UCSD-AML1 (cell line): Measurements from ENCODE around the gene TBC1D2.
A peak's percentile ranks its signal among the peaks of the same experiment; 100 is the strongest.

Source experiments
- DNase-seq: peaks from one replicate; lab custom pipeline; 2025; ENCODE audit not compliant: unreplicated experiment; lab: John Stamatoyannopoulos, UW

Gene TBC1D2

DNA sequence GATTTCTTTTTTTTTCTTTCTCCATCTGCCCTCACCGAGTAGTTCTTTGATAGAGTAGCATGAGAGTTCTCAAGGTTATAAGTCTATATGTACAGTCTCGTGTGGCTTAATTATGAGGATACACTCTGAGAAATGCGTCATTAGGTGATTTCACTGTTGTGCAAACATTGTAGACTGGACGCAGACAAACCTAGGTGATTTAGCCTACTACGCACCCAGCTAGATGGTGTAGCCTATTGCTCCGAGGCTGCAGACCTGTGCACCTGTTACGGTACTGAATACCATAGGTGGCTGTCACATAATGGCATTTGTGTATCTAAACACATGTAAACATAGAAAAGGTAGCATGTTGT, 36.1 kb downstream of the TBC1D2 start:
- no peak for DNase-seq

DNA sequence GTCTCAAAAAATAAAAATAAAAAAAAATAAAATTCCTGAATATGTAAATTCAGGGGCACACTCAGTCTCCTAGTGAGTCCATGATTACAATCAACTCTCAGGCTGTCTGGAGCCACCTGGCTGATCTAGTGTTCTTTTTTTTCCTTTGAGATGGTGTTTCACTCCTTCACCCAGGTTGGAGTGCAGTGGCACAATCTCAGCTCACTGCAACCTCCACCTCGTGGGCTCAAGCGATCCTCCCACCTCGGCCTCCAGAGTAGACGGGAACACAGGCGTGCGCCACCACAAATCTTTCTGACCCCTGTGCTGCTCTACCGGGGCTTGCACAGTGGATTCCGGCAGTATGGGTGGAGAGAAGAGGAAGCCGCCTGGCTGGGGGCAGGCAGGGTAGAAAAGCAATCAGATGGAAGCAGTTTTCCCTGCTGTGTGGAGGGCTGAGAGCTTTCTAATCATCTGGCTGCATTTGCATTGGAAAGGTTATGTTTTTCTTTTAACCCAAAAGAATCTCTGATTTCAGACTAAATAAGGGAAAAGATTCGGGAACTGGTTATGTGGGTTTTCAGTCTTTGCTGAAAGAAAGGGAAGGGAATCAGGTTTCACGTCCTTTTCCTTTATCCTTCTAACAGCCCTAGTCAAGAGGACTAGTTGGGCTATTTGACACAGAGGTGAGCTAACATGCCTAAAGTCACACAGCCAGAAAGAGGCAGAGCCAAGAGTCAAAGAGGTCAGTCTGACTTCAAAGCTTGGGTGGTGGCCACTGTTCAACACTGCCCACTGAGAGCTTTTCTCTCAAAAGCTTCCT, 36.7 kb downstream of the TBC1D2 start:
- no peak for DNase-seq

DNA sequence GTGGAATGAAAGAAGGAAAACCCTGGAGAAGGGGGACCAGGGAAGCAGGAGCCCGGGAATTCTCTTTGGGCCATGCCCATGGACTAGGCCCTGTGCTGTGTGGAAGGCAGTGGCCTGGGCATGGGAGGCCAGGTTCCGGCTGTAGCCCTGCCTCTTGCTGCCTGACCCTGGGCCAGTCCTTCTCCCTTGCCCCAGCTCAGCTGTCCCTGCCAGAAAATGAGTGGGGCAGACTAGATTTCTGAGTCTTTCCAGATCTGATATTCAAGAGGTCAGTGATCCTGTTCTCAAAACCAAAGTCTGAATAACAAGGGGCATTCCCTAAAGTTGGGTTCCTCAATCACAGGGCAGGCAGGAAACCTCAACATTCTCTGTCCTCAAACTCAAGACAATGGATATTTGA, 38.2 kb downstream of the TBC1D2 start:
- no peak for DNase-seq

GRCh38 chr9:98216391-98216790, 39.1 kb downstream of the TBC1D2 start:
- DNase-seq = no peak

GRCh38 chr9:98215821-98216220, 39.6 kb downstream of the TBC1D2 start:
- peak; percentile 38 for DNase-seq

DNA sequence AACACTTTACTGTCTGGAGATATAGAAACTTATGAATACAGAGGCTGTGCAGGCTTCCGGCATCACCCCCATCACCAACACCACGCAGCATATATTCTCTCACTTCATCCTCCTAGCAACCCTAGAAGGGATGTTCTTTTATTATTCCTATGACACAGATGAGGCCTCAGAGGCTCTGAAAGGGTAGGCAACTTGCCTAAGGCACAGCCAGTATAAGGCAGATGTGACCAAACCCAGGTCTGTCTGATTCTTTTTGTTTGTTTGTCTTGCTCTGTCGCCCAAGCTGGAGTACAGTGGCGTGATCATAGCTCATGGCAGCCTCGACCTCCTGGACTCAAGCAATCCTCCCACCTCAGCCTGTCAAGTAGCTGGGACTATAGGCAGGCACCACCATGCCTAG, 40.2 kb downstream of the TBC1D2 start:
- no peak for DNase-seq

DNA sequence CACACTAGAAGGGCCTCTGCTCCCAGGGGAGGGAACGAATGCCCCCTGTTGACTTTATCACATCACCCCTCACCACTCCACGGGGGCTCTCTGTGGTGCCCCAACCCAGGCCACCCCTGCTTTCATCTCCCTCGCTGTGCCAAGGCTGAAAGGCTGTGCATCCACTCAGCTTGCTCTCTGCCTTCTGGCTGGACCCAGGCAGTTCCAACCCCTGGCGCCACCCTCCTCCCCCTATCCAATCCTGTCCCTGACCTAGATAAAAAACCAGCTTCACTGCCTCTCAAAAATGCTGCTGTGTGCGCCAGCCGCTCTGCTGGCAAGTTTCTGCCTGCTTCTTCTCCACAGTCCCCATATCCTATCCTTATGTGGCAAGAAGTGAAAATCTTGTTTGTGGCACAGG, 40.6 kb downstream of the TBC1D2 start:
- no peak for DNase-seq

DNA sequence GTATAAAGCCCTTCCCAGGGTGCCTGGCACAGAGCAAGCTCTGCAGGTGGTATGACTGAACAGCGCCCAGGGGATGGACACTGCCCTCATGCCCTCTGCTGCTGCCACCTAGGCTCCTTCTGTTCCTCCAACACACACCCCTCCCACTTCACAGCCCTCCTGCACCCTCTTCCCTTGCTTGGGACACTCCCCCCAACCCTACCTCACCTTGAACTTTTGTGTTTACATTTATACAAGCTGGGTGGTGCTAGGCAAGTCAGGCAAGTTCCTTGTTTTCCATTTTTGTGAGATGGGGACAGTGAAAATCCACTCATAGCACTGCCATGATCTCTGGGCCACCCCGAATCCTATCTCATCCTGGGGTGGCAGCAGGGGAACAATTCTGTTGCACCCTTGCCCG, 44.2 kb downstream of the TBC1D2 start:
- DNase-seq = no peak

- DNase-seq = no peak
Observed at GRCh38 chr9:98210435-98210834, 45.0 kb downstream of the TBC1D2 start.

GRCh38 chr9:98209530-98209929, 45.9 kb downstream of the TBC1D2 start:
- DNase-seq = no peak

DNA sequence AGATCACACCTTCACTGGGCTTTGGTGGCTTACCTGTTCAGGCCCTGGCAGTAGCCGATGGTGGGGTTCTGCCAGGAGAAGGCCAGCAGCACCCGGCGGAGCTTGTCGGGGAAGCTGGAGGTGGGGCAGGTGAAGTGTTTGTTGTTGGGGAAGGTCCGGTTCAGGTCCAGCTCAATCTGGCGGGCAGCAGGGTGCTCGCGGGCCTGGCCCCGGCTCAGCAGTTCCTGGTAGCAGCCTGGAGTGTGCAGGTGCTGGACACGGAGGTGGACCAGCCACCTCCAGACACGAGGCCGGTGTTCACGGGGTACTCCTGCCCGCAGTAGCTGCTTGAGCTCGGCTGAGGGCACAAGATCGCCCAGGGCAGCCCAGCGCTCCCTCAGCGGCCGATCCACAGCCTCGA, 46.8 kb downstream of the TBC1D2 start:
- no peak for DNase-seq

GRCh38 chr9:98207606-98208005, 47.8 kb downstream of the TBC1D2 start:
- DNase-seq = no peak

DNA sequence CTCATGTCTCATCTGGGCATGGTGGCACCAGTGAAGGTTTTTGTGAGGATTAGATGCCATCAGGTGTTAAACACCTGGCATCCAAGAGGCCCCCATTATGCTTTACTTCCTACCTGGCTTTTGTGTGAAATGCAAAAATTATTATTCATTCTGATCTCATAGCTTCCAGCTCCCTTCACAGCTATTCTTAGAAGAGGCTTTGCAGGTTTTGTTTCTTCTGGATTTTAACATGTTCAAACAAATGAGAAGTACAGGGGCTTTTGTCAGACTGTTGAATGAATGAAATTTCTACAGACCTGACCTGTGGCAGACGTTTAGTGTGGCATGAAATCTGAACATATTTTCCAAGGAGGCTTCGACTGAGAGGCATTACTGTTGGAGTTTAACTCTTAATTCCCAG, 48.7 kb downstream of the TBC1D2 start:
- DNase-seq = no peak

DNA sequence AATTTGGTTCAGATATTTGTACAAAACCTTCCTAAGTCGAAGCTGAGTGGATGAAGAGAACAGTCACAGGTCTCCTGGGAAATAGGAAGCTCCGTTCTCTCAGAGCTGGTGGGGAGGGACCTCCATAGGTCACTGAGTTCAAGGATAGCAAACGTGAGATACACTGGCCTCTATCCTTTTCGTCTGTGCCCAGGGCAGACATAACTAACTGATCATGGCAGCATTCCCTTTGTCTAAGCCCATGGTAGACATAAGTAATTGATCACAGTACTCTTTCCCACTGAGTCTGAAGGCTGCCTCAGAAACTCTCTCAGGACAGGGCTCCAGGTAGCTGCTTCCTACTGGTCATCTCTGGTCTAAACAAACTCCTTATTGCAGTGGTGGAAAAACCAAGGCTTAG, 50.8 kb downstream of the TBC1D2 start:
- no peak for DNase-seq

DNA sequence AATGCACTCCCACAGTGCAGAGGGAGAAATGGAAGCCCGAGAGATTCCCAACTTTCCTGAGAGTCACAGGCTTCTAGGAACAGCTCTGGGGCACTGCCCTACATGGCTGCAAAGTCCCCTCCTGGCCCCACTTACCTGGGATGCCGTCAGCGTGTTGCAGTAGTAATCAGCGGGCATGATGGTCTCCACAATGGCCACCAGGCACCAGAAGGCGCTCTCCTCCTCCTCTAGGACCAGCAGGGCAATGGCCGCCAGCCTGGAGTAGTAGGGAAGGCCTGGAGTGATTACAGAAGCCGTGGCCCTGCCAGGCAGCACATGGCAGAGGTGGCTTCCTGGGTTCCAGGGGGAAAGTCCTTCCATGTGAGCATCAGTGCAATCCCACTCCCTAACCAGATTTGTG, 52.3 kb downstream of the TBC1D2 start:
- DNase-seq = no peak

GRCh38 chr9:98202252-98202651, 53.2 kb downstream of the TBC1D2 start:
- DNase-seq = no peak

DNA sequence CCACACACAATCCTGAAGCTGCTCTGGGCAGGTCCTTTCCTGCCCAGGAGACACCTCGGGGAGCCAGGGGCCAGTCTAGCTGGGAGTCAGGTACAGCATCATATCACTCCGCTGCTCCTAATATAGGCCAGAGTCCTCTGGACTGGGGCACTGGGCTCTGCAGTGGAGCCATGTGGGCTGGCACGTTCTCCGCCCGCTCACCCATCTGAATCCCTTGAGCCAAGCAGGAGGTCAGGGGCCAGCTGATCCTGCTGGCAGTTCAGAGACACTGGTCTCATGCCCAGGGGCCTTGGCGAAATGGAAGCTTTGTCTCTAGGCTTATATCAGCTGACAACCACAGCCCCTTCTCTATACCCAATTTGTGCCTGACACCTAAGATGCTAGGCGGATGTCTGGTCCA, 53.7 kb downstream of the TBC1D2 start:
- no peak for DNase-seq

- DNase-seq = no peak
Observed at GRCh38 chr9:98201102-98201501, 54.3 kb downstream of the TBC1D2 start.

- DNase-seq = no peak
Observed at GRCh38 chr9:98199388-98200033, 55.9 kb downstream of the TBC1D2 start.

GRCh38 chr9:98195671-98196070, 59.8 kb downstream of the TBC1D2 start:
- no peak for DNase-seq

DNA sequence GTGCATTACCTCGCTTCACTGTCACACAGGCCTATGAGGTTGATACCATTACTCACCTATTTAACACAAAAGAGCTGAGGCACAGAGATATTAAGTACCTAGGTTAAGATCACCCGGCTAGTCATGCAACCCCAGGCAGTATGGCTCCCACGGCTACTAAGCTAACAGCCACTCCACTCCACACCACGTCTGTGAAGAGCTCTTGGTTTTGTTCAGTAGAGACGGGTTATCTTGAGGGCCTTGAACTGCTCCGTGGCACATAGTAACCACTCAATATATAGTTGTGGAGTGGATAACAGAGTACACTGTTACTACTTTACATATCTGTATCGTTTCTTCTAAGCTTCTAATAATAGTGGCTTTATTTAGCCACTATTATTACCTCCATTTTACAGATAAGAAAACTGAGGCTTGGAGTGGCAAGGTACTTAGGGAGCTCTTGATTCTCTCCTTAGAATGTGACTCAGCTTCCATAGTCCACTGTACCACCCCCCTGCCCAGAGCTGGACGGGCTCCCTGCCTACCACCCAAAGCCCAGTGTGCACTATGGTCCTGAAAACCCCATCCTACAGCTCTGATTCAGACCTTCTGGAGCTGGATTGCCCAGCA, 62.0 kb downstream of the TBC1D2 start:
- no peak for DNase-seq

DNA sequence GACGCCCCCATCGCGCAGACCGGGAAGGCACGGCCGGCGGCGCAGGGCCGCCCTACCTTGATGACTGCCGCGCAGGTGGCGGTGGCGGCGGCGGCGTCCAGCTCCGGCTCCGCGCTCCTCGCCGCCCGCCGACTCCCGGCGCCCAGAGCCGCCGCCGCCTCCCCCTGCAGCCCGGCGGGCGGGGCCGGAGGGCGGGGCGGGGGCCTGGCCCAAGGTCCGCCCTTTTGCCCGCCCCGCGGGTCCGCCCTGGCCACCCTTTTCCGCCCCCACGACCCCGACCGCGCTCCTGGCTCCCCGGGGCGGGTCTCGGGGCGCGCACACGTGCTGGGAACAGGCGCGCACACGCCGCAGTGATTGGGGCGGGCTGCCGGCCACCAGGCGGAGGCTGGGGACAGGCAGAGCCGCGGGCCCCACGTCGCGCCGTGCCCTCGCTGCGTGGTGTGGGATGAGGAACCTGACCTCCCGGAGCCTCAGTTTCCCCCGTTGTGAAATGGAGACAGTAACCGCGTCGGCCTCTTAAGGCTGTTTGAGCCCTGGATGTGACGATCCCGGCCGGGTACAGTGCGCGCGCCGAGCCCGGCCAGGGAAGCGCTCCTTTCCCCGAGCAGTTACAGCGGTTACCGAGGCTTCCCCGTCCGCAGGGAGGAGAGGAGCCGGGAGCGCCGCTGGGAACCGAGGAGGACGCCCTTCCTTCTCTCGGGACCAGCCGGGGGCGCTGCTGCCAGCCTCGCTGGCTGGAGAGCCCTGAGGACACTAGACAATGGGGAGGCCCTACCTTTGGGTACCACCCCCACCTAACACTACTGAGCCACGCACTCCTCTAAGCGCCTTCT, 62.7 kb downstream of the TBC1D2 start, which contains the start of gene CORO2A:
CORO2A (minus strand) TSS at position 135 of the 833 bp plus-strand sequence. CDS start 34,977 bp downstream, outside the sequence.
- peak; percentile 79 for DNase-seq
